HEK293 (cell line): Measurements from ENCODE around the gene RGS6.

Source experiments
- PBX3 ChIP-seq: sonication (generic); formaldehyde crosslinking; IDR thresholded peaks from 2 replicates; pipeline ENCODE4 v1.8.1; 2022; ENCODE audit warnings: mild to moderate bottlenecking, moderate library complexity, missing genetic modification reagents
- ZNF10 ChIP-seq: fragments of 450-650 bp; formaldehyde crosslinking; IDR thresholded peaks from 2 replicates; pipeline ENCODE4 v1.5.1; 2017; ENCODE audit warnings: missing biosample characterization, missing genetic modification characterization
- ZNF692 ChIP-seq: fragments of 450-650 bp; formaldehyde crosslinking; IDR thresholded peaks from 2 replicates; pipeline ENCODE4 v1.5.1; 2016; ENCODE audit warnings: missing biosample characterization, missing genetic modification characterization
- ZNF830 ChIP-seq: fragments of 450-650 bp; IDR thresholded peaks from 2 replicates; pipeline ENCODE4 v1.5.0; 2018; ENCODE audit warnings: missing biosample characterization, missing genetic modification characterization, low read depth, mild to moderate bottlenecking, moderate library complexity
- TF ChIP-seq, protein P1 (sequence below): fragments of 450-650 bp; formaldehyde crosslinking; IDR thresholded peaks from 2 replicates; pipeline ENCODE4 v1.5.1; 2016; ENCODE audit warnings: missing biosample characterization, missing genetic modification characterization
- TF ChIP-seq, protein P2 (sequence below): fragments of 450-650 bp; formaldehyde crosslinking; IDR thresholded peaks from 2 replicates; pipeline ENCODE4 v1.5.1; 2016; ENCODE audit warnings: missing biosample characterization, missing genetic modification characterization
- TF ChIP-seq, protein P3 (sequence below): fragments of 450-650 bp; formaldehyde crosslinking; conservative IDR thresholded peaks from 2 replicates; pipeline ENCODE4 v1.5.1; 2016; ENCODE audit warnings: low read depth, missing biosample characterization, missing genetic modification characterization
- TF ChIP-seq, protein P4 (sequence below): fragments of 450-650 bp; formaldehyde crosslinking; IDR thresholded peaks from 2 replicates; pipeline ENCODE4 v1.5.1; 2016; ENCODE audit warnings: missing biosample characterization, missing genetic modification characterization
- TF ChIP-seq, protein P5 (sequence below): fragments of 450-650 bp; formaldehyde crosslinking; IDR thresholded peaks from 2 replicates; pipeline ENCODE4 v1.5.1; 2016; ENCODE audit warnings: missing biosample characterization, missing genetic modification characterization

- TF ChIP-seq, protein P1, sequence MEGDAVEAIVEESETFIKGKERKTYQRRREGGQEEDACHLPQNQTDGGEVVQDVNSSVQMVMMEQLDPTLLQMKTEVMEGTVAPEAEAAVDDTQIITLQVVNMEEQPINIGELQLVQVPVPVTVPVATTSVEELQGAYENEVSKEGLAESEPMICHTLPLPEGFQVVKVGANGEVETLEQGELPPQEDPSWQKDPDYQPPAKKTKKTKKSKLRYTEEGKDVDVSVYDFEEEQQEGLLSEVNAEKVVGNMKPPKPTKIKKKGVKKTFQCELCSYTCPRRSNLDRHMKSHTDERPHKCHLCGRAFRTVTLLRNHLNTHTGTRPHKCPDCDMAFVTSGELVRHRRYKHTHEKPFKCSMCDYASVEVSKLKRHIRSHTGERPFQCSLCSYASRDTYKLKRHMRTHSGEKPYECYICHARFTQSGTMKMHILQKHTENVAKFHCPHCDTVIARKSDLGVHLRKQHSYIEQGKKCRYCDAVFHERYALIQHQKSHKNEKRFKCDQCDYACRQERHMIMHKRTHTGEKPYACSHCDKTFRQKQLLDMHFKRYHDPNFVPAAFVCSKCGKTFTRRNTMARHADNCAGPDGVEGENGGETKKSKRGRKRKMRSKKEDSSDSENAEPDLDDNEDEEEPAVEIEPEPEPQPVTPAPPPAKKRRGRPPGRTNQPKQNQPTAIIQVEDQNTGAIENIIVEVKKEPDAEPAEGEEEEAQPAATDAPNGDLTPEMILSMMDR (tag by site-specific recombination), result no peak
- TF ChIP-seq PBX3 (CRISPR knock-in tag) (no peak), ZNF10 (tag by site-specific recombination) (no peak), ZNF830 (no peak), ZNF692 (tag by site-specific recombination) (no peak)
- TF ChIP-seq, protein P2, sequence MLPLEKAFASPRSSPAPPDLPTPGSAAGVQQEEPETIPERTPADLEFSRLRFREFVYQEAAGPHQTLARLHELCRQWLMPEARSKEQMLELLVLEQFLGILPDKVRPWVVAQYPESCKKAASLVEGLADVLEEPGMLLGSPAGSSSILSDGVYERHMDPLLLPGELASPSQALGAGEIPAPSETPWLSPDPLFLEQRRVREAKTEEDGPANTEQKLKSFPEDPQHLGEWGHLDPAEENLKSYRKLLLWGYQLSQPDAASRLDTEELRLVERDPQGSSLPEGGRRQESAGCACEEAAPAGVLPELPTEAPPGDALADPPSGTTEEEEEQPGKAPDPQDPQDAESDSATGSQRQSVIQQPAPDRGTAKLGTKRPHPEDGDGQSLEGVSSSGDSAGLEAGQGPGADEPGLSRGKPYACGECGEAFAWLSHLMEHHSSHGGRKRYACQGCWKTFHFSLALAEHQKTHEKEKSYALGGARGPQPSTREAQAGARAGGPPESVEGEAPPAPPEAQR (tag by site-specific recombination), result no peak
- TF ChIP-seq, protein P3, sequence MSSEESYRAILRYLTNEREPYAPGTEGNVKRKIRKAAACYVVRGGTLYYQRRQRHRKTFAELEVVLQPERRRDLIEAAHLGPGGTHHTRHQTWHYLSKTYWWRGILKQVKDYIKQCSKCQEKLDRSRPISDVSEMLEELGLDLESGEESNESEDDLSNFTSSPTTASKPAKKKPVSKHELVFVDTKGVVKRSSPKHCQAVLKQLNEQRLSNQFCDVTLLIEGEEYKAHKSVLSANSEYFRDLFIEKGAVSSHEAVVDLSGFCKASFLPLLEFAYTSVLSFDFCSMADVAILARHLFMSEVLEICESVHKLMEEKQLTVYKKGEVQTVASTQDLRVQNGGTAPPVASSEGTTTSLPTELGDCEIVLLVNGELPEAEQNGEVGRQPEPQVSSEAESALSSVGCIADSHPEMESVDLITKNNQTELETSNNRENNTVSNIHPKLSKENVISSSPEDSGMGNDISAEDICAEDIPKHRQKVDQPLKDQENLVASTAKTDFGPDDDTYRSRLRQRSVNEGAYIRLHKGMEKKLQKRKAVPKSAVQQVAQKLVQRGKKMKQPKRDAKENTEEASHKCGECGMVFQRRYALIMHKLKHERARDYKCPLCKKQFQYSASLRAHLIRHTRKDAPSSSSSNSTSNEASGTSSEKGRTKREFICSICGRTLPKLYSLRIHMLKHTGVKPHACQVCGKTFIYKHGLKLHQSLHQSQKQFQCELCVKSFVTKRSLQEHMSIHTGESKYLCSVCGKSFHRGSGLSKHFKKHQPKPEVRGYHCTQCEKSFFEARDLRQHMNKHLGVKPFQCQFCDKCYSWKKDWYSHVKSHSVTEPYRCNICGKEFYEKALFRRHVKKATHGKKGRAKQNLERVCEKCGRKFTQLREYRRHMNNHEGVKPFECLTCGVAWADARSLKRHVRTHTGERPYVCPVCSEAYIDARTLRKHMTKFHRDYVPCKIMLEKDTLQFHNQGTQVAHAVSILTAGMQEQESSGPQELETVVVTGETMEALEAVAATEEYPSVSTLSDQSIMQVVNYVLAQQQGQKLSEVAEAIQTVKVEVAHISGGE (tag by site-specific recombination), result no peak
- TF ChIP-seq, protein P4, sequence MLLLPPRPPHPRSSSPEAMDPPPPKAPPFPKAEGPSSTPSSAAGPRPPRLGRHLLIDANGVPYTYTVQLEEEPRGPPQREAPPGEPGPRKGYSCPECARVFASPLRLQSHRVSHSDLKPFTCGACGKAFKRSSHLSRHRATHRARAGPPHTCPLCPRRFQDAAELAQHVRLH (tag by site-specific recombination), result no peak
- TF ChIP-seq, protein P5, sequence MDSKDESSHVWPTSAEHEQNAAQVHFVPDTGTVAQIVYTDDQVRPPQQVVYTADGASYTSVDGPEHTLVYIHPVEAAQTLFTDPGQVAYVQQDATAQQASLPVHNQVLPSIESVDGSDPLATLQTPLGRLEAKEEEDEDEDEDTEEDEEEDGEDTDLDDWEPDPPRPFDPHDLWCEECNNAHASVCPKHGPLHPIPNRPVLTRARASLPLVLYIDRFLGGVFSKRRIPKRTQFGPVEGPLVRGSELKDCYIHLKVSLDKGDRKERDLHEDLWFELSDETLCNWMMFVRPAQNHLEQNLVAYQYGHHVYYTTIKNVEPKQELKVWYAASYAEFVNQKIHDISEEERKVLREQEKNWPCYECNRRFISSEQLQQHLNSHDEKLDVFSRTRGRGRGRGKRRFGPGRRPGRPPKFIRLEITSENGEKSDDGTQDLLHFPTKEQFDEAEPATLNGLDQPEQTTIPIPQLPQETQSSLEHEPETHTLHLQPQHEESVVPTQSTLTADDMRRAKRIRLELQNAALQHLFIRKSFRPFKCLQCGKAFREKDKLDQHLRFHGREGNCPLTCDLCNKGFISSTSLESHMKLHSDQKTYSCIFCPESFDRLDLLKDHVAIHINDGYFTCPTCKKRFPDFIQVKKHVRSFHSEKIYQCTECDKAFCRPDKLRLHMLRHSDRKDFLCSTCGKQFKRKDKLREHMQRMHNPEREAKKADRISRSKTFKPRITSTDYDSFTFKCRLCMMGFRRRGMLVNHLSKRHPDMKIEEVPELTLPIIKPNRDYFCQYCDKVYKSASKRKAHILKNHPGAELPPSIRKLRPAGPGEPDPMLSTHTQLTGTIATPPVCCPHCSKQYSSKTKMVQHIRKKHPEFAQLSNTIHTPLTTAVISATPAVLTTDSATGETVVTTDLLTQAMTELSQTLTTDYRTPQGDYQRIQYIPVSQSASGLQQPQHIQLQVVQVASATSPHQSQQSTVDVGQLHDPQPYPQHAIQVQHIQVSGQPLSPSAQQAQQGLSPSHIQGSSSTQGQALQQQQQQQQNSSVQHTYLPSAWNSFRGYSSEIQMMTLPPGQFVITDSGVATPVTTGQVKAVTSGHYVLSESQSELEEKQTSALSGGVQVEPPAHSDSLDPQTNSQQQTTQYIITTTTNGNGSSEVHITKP (tag by site-specific recombination), result no peak
Observed at GRCh38 chr14:72528863-72529175, 596.6 kb downstream of the RGS6 start.
